Epidermal melanocyte (primary cell): ENCODE results near the gene DNAH3.
"Not testable (repeated sequence)": the region's sequence is repeated elsewhere in the genome, so short reads cannot be mapped to it uniquely, and the experiment has no call there.

ENCODE experiments used
- DNase-seq: peaks from one replicate; pipeline ENCODE4 v3.0.0; 2011; ENCODE audit warnings: low spot score; ENCODE audit not compliant: insufficient read length

DNAH3 gene

DNA sequence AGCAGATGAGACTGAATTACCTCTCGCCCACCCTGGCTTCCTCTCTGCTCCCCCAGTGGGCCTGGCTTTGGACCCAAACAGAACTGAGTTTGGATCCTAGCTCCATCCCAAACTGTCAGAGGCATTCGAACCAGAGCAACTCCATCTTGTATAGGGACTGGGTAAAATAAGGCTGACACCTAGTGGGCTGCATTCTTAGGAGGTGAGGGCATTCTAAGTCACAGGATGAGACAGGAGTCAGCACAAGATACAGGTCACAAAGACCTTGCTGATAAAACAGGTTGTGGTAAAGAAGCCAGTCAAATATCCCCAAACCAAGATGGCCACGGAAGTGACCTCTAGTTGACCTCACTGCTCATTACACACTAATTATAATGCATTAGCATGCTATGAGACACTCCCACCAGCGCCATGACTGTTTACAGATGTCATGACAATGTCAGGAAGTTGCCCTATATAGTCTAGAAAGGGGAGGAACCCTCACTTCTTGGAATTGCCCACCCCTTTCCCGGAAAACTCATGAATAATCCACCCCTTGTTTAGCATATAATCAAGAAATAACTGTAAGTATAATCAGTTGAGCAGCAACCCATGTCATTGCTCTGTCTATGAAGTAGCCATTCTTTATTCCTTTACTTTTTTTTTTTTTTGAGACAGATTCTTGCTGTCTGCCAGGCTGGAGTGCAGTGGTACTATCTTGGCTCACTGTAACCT lies 205.6 kb downstream of the DNAH3 start:
- no peak for DNase-seq

DNA sequence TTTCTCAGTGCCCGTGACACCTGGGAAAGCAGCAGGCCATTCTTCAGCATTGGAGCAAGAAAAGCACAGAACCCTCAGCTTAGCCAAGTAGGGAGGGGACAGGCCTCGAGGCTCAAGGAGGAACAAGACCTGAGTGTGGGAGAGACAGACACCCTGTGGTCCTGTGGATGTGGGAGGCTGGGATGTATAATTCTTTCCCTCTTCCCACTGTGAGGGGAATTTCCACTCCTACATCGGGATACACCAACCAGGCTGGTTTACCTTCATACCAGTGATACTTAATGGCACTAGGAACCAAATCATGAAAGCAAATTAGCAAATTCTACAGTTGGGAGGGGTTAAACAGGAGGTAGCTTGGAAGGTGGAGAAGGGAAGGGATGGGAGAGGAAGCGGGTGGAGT lies 208.4 kb downstream of the DNAH3 start:
- no peak for DNase-seq

DNA sequence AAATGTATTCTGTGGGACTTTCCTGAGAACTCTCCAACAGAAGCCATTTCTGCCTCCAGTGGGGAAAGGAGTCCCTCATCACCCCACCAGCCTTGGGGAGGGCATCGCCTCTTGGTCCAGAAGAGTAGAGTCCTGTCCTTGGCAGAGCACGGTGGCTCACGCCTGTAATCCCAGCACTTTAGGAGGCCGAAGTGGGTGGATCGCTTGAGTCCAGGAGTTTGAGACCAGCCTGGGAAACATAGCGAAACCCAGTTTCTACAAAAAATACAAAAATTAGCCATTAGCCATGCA lies 209.1 kb downstream of the DNAH3 start:
- DNase-seq, result no peak

DNA sequence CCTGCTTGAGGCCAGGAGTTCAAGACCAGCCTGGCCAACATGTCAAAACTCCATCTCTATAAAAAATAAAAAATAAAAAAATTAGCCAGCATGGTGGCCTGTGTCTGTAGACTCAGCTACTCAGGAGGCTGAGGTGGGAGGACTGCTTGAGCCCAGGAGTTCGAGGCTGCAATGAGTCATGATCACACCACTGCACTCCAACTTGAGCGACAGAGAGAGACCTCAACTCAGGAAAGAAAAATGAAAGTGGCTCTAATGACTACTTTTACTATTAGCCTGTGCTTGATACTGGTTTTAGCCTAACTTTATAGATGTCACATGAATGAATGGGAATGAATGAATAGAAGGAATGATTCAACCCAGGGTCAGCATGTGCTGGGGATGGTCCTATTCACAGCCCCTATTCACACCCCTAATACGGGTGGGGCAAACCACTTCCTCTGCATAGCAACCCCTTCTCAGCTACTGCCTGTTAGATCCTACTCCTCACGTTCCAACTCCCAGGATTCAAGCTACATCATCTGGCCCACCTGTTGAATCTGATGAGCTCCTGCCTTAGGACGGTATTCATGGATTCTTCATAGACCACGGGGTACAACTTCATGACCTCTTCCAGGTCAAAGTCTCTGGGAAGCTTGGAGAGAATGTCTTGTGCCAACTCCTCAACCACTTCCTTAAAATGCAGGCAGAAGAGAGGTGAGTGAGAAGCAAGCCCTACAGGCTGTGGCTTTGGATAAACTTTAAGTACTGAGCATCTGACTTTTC lies 209.6 kb downstream of the DNAH3 start:
- DNase-seq, result no peak

DNA sequence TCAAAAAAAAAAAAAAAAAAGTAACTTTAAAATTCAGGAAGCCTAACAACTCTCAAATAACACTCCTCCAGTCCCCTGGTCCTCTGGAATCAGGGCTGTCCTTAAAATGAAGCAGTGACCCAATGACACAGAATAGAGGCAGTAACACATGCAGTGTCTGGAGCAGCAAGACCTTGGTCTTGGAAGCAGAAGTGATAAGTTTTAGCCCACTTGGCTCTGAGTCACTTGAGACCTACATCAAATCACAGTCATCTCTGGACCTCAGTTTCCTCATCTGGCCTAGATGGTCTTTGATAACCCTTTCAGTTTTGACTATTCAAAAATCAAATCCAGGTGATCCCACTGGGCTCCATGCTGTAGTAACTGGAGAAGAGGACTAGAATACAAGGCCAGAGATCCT lies 211.0 kb downstream of the DNAH3 start:
- no peak for DNase-seq

DNA sequence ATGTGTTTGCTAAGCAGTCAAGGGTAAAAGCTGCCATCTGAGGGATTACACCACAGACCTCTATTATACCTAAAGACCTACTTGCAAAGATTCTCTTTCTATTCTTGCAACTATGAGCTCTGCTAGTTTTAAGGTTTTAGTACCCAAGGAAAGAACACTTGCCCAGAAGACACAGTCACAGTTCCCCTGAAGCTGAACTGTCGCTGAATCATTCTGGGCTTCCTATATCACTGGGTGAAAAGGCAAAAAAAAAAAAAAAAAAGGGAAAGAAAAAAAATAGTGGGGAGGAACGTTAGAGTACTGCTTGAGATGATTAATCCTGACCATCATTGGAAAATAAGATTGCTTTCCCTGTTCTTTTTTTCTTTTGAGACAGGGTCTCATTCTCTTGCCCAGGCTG lies 212.2 kb downstream of the DNAH3 start:
- no peak for DNase-seq

DNA sequence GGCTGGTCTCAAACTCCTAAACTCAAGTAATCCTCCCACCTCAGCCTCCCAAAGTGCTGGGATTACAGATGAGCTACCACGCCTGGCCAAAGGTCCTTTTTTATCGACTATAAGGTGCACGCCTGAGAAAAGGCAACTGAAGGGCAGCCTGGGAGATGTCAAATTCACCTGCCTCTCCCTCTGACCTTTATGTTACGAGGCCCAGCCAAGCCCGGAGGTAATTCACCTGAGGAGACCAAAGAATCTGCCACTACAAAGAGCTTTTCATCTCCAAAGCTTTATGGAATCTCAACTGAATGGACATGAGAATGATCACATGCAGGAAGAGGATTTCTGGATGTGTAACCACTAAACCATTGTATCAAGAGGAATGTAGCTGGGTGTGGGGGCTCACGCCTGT lies 212.9 kb downstream of the DNAH3 start:
- DNase-seq, result no peak

DNA sequence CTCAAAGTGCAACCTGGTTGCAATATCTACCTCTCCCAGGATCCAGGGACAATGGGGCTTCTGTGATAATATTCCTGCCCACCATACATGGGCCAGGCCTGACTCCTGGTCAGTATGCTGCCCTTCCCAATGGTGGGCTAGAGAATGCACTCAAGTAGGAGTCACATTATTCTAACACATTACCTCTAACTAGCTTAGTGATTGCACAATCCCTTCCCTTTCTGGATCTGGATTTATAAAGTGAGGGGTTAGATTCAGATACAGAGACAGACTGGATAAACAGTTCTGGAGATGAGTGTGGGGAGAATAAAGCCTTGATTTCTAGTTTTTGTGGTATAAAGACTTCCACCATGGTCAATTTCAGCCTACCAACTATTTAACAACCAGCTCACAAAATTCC lies 217.1 kb downstream of the DNAH3 start:
- no peak for DNase-seq

DNA sequence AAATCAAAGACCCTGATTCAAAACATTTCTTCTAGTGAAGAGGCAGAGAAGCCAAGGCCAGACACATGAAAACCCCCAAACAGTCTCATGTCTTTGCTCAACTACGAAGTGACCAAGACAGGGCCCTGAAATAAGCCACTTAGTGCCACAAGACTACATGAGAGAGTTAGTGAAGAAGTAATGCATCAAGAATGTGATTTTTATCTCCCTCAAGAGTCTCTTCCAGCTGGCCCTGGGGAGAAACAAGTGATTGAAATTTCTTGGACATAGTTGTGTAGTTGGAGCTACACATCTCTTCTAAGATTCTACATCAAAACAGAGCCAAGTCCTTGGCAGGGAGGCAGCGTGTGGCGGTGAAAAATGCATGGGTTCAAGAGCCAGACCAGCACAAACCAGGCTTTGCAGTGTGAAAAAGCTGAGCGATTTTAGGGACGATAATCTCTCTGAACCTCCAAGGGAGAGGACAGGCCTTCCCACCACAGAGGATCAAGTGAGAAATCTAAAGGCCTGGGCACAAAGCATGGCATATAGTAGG lies 219.5 kb downstream of the DNAH3 start:
- no peak for DNase-seq

DNA sequence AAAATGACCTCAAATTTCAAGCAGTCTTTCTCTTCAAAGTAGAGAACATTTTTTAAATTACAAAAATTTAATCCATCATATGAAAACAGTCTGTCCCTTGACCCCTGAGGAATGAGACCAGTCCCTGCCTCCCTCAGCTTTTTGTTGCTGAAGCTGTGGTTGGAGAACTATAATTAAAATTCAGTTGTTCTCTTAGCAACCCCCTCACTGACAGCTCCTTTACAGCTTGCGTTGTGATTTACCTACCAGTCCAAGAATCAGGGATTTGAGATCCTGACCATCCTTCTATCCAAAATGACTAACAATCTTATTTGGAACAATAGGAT lies 220.3 kb downstream of the DNAH3 start:
- no peak for DNase-seq

DNA sequence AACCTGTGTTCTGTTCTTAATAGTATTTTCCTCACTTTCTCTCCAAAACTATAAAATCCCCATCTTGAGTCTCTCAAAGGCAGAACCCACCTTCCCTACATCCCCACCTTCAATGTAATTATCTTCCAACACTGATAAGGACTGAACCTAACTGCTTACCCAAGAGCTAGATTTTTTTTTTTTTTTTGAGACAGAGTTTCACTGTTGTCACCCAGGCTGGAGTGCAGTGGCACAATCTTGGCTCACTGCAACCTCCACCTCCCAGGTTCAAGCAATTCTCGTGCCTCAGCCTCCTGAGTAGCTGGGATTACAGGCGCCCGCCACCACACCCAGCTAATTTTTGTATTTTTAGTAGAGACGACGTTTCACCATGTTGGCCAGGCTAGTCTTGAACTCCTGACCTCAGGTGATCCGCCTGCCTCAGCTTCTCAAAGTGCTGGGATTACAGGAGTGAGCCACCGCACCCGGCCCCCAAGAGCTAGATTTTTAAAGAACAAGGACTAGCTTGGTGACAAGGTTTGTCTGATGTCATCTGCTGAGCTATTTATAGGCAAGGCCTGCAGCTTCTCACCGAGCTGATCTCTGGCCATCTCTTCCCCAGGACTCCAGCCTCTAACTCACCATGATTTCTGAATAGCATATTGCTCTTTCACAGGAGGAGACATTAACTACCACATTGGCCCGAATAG lies 220.8 kb downstream of the DNAH3 start:
- DNase-seq, result not testable (repeated sequence)

DNA sequence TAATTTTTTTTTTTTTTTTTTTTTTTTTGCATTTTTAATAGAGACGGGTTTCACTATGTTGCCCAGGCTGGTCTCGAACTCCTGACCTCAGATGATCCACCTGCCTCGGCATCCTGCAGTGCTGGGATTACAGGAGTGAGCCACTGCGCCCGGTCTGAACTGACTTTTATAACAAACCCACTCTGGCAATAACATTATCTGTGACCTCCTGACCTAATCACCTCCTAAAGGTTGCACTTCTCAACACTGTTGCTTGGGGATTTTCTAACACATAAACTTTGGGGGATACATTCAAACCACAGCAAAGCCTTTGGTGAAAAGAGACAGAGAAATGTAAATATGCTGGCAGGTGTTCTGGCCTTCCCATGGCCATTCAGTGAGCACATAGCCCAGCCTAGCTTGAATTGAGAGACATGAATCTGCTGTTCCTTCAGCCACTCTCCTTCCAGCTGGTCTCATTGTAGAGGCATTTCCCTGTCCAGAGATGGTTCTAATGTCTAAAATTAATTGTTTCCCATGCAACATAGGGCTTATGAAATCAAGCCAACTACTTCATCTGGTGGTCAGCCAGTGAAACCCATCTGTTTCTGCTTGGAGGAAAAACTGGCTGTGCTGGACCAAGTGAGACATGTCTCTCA lies 221.8 kb downstream of the DNAH3 start:
- no peak for DNase-seq

DNA sequence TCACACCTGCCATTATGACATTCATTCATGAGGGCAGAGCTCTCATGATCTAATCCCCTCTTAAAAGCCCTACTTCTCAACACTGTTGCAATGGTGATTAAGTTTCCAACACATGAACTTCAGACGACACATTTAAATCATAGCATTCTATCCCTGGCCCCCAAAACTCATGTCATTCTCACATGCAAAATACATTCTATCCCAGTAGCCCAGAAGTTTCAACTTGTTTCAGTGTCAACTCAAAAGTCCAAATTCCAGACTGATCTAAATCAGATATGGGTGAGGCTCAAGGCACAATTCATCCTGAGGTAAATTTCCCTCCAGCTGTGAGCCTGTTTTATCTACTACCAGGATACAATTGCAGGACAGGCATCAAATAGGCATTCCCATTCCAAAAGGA lies 224.9 kb downstream of the DNAH3 start:
- no peak for DNase-seq

DNA sequence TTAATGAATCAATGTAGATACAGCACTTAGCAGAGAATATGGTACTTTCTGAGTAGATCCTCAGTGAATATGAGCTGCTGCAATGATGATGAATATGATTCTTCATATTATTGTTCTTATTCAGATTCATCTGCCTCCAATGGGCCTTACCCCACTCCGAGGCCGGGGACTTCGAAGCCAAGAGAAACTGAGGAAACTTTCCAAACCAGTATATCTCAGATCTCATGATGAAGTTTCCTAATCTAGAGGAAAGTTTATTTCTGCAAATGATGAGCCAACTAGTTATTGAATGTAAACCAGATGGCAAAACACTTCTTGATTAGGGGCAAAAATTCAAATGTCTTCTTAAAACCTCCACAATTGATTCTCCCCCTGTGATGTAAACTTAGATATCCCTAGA lies 226.8 kb downstream of the DNAH3 start:
- DNase-seq, result no peak

DNA sequence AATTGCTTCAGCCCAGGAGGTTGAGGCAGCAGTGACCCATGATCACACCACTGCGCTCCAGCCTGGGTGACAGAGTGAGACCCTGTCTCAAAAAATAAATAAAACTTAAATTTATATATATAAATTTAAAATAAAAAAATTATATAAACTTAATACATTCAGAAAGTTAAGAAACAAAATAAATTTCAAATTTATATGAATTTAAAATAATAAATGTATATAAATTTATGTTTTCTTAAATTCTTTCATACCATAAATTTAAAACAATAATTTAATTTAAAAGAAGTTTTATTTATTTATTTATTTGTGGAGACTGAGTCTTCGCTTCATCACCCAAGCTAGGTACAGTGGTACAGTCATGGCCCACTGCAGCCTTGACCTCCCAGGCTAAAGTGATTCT lies 229.8 kb downstream of the DNAH3 start:
- DNase-seq, result no peak

DNA sequence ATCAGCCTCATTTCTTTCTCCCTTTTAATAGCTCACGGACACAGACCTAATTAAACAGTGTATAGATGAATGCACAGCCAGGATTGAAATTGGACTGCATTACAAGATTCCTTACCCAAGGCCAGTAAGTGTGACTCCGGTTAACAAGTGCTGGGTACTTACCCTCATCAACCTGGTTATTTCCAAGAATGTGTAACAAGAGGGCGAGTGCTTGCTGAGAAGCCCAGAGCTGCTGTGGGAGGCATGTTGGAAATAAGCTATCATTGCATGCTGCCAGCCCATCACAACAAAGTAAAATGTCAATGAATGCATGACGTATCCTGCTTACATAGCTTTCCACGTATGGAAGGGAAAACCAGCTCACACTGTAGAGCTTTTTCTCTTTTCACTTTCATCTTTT lies 230.6 kb downstream of the DNAH3 start:
- no peak for DNase-seq

DNA sequence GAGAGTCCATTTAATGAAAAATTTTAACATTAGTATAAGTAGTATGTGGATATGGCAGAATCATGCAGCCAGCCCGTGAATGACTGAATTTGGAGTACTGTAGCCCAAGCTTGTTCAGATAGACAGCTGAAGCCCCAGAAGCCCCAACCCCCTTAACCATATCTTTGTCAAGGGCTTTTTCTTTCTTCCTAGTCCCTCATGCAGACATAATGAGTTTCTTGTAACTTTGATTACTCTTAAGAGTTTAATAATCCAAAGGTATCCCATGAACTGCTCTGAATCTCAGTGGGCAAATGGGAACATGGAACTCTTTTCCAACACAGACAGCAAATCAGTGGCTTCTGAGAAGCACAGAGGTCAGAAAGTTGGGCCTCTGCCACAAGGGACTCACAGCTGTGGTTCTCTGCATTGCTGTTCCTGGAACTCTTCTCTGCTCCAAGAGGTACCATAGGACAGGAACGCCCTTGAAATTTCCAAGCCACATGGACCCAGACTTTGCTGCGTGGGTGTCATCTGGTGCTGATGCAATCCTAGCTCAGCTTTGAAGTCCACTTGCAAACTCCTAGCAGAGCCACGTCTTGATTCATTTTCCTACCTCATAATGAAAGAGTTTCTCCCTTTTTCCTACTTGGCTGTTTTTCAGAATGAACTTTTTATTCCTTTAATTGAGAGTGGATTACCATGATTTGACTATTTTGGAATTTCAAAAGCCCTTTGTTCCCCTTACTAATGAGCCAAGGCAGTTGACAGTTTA lies 232.0 kb downstream of the DNAH3 start:
- no peak for DNase-seq

DNA sequence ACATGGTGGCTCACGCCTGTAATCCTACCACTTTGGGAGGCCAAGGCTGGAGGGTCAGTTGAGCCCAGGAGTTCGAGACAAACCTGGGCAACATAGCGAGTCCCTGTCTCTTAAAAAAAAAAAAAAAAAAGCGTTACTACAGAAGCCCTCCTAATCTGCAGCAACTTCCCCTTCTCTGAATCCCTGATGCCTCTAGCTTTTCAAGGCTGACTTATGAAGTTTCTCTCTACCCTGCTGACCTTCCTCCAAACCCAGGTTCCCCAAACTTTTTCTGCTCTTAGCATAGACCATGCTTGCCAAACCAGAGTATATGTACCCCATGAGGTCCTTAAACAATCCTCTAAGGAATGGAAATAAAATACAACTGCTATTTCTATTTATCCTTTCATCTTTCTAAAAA lies 233.7 kb downstream of the DNAH3 start:
- no peak for DNase-seq

DNA sequence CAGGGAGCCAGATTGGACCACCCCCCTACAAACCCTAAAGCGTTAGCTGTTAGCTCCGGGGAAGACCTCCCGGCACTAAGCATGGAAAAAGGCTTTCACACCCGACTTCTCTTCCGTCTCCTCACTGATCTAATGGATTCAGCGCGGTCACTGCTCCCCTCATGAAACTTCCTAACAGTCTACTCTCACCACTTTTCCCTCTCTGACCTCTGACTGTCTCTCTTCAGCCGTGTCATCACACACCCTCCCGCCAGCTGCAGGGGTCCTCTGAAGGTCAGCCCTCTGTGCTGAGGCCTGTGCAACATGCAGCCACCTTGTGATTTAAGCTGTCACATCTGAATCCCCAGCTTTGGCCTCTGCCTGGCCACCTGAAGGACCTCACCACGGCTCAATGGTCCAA lies 234.4 kb downstream of the DNAH3 start:
- no peak for DNase-seq

DNA sequence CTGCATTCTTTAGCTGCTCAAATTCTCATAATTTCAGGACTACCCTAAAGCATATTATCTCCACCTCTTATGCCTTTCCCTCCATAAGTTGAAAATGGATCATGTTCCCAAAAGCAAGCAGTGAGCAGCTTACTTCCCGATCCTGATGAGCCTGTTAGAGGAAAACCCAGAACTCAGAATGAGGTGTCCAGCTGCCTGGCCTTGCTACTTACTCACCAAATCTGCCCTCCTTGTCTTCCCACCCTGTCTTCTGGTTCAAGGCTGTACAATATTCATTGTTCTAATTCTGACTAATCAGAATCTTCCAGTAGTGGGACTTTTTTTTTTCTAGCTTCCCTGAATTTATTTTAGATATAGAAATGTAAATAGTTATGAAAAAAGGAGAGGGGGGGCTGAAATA lies 239.3 kb downstream of the DNAH3 start:
- DNase-seq, result no peak

DNA sequence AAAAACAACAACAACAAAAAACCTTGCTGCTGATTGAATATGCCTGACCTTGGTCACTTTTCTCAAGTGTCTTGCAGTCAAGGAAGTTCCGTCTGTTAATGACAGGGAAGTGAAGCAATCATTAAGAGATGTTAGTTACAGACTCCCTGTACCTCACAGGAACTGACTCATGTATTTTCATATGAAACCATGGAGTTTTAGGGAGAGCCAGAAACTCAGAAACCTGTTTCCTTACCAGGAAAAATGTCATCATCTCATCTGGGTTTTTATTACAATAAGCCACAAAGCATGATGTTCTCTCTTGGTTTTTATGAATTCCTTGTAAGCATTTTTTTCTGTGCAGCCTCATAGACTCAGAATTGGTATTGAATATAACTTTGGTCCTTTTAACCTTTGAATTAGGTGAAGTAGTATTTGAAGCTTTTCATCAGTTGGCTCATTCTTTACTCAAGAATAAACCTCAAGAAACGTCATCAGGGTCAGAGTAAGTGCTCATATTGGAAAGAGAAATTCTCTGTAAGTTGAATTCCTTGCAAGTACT lies 239.8 kb downstream of the DNAH3 start:
- DNase-seq, result no peak
